HFF-Myc (cell line): Measurements from ENCODE around the gene PCSK9.

Experiments used
- DNase-seq: peaks from one replicate; pipeline ENCODE4 v3.0.0-alpha.2; 2011; ENCODE audit warnings: low read depth; ENCODE audit errors: extremely low read depth
- H3K4me3 ChIP-seq: replicated peaks from 2 replicates; pipeline ENCODE4 v1.5.1; 2011; ENCODE audit warnings: low read depth, mild to moderate bottlenecking, control low read depth, low read length
- TF ChIP-seq, protein P1 (sequence below): IDR thresholded peaks from 2 replicates; pipeline ENCODE4 v1.5.1; 2012; ENCODE audit warnings: mild to moderate bottlenecking, low read depth, low read length, control low read depth; ENCODE audit errors: missing control alignments

The PCSK9 gene

DNA sequence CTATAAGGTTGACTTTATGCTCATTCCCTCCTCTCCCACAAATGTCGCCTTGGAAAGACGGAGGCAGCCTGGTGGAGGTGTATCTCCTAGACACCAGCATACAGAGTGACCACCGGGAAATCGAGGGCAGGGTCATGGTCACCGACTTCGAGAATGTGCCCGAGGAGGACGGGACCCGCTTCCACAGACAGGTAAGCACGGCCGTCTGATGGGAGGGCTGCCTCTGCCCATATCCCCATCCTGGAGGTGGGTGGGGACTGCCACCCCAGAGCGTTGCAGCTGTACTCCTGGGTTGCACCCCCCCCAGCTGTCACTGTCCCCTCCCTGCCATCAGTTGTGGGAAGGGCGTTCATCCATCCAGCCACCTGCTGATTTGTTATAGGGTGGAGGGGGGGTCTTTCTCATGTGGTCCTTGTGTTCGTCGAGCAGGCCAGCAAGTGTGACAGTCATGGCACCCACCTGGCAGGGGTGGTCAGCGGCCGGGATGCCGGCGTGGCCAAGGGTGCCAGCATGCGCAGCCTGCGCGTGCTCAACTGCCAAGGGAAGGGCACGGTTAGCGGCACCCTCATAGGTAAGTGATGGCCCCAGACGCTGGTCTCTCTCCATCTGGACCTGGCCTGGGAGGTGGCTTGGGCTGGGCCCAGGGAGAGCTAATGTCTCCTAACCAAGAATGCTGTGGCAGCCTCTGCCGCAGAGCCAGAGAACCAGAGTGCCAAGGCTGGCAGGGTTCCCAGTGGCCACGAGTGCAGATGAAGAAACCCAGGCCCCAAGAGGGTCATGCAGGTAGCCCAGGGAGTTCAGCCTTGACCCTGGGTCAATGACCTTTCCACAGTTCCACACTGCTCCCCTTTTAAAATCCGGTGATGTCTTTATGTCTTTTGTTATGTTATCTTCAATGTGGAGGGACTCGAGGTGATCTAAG lies 13.1 kb downstream of the PCSK9 start:
- H3K4me3 ChIP-seq, result no peak overlapping the region
- TF ChIP-seq, protein P1, sequence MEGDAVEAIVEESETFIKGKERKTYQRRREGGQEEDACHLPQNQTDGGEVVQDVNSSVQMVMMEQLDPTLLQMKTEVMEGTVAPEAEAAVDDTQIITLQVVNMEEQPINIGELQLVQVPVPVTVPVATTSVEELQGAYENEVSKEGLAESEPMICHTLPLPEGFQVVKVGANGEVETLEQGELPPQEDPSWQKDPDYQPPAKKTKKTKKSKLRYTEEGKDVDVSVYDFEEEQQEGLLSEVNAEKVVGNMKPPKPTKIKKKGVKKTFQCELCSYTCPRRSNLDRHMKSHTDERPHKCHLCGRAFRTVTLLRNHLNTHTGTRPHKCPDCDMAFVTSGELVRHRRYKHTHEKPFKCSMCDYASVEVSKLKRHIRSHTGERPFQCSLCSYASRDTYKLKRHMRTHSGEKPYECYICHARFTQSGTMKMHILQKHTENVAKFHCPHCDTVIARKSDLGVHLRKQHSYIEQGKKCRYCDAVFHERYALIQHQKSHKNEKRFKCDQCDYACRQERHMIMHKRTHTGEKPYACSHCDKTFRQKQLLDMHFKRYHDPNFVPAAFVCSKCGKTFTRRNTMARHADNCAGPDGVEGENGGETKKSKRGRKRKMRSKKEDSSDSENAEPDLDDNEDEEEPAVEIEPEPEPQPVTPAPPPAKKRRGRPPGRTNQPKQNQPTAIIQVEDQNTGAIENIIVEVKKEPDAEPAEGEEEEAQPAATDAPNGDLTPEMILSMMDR, result no peak
- DNase-seq, result no peak

DNA sequence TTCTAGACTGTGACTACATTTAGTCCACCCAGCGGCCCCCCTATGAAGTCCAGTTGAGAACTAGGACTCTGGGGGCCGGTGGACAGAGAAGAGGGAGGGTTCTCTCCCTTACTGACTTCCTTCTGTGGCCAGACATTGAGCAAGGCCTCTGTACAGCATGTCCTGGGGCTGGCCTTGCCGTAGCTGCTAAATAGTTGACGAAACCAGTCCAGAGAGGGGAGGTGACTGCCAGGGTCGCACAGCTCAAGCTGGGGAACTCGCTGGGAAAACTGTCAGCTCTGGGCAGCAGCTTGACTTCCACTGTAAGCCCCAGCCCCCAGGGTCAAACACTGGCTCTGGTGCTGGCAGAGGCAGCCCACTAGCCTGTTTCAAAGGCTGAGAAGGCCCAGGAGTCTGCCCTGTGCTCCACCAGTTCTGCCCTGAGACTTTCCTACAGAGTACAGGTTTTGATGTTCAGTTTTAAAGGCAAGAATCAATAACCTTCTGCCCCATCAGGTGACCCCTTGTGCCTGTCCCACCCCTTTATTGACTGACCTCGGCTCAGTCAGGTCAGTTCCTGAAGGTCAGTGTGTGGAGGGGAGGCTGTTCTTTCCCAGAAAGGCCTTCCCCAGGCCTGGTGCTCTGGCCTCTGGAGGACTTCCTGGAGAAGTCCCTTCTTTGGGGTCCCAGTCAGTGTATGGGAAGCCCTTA lies 14.1 kb downstream of the PCSK9 start:
- no peak overlapping the region for H3K4me3 ChIP-seq
- no peak for DNase-seq
- TF ChIP-seq, protein P1, result no peak

DNA sequence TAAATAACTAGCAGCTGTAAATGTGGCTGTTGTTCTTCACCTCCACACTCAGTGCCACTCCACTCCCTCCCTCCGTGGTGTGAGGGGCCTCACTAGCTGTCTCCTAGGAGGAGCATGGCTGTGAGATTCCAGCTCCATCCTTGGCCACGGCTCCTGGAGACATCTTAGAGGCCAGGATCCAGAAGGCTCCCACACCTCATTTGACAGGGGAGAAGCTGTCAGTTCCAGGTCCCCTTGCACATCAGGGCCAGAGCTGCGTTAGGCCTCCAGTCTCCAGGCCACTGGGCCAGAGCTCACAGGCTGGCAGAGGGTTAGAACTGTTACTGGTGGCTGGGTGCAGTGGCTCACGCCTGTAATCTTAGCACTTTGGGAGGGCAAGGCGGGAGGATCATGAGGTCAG lies 15.0 kb downstream of the PCSK9 start:
- no peak overlapping the region for H3K4me3 ChIP-seq
- DNase-seq, result no peak
- TF ChIP-seq, protein P1, result no peak

DNA sequence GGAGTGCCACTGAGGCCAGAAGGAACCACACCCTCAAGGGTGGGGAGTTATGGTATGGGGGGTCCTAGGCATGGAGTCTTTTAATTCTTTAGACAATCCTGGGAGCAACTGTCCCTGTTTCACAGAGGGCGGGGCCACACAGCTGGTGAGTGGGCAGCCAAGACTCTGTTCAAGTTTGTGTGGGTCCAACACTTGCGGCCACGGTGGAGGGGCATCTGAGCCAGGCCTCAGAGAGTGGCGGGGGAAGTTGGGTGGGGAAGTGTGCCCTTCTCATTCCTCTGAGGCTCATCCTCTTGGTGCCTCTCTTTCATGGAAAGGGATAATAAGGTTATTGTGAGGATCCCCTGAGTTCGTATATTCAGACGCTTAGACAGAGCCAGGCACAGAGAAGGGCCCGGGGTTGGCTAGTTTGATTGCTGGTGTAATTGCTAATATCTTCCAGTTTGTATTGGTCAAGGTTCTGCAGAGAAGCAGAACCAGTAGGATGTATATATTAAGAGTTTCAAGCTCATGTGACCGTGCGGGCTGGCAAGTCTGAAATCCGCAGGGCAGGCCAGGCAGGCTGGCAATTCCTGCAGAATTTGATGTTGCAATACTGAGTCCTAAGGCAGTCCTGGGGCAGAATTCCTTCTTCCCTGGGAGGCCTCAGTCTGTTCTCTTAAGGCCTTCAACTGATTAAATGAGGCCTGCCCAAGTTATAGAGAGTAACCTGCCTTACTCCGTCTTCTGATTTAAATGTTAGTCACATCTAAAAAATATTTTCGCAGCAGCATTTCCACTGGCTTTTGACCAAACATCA lies 15.9 kb downstream of the PCSK9 start:
- TF ChIP-seq, protein P1, result no peak
- no peak overlapping the region for H3K4me3 ChIP-seq
- DNase-seq, result no peak

DNA sequence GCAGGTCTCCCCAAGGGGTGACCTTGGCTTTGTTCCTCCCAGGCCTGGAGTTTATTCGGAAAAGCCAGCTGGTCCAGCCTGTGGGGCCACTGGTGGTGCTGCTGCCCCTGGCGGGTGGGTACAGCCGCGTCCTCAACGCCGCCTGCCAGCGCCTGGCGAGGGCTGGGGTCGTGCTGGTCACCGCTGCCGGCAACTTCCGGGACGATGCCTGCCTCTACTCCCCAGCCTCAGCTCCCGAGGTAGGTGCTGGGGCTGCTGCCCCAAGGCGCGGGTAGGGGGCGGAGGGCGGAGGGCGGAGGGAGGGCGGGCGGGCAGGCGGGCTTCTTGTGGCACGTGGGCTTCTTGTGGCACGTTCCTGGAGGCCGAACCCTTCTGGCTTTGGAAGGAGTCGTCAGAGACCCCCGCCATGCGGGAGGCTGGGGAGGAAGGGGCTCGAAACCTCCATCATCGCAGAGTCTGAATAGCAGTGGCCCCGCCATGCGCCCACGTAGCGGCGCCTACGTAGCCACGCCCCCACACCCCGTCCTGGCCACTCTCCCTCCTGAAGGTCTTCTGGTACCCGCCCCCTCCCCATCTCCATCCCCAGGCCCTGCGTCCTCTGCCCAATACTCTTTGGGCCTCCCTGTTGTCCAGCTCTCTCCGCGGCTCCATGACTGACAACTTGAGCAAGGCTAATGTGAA lies 16.7 kb downstream of the PCSK9 start:
- TF ChIP-seq, protein P1, result no peak

DNA sequence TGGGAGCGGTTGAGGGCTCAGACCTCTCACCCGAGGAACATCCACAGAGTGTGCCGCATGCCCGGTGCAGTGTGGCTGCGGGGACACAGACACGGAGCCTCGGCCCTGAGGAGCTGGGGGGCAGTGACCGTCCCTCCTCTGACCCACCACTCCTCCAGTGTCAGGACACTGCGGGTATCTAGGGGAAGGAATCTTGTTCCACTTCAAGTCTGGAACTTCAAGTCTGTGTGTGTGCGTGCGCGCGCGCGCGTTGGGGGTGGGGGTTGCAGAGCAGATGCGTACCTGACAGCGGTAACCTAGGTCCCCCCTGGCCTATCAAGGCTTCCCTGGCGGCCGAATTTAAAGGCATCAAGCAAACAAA lies 17.3 kb downstream of the PCSK9 start:
- DNase-seq, result no peak
- TF ChIP-seq, protein P1, result no peak

More for the DNA sequence above, 16.7 kb downstream of the PCSK9 start:
- H3K4me3 ChIP-seq, result no peak overlapping the region
- DNase-seq, result no peak

More for the DNA sequence above, 17.3 kb downstream of the PCSK9 start:
- no peak overlapping the region for H3K4me3 ChIP-seq
